ENCODE results near the gene TSHZ1. TPM values are rescaled to one million over a fixed set of nuclear protein-coding genes. Genes with fewer than 3 reads are reported as not detected.
"Not testable (repeated sequence)": the region's sequence is repeated elsewhere in the genome, so short reads cannot be mapped to it uniquely, and the experiment has no call there.

The TSHZ1 gene
- total RNA-seq, 1 donor from 2014 or later, result 8.0 TPM

- Mint-ChIP-seq H3K4me1 (ENCODE audit: low read depth) (no peaks in the 10 kb centered on the region), H3K4me3 (ENCODE audit: unreplicated experiment) (no peak overlapping the region), H3K27ac (ENCODE audit: unreplicated experiment) (no peak overlapping the region), H3K9me3 (ENCODE audit: low read depth) (peaks cover 26% of the 10 kb centered on the region), H3K36me3 (ENCODE audit: low read depth) (no peaks in the 10 kb centered on the region), H3K27me3 (ENCODE audit: low read depth) (no peaks in the 10 kb centered on the region)
- DNase-seq (ENCODE audit: low spot score), result no peak
- no peak for TF ChIP-seq CTCF (IDR thresholded peaks at IDR 0.05)
Observed at GRCh38 chr18:75323821-75324585, 113.4 kb downstream of the TSHZ1 start.

- no peaks in the 10 kb centered on the region for H3K27me3 Mint-ChIP-seq (ENCODE audit: low read depth)
- peaks cover 28% of the 10 kb centered on the region for H3K9me3 Mint-ChIP-seq (ENCODE audit: low read depth)
- H3K4me1 Mint-ChIP-seq (ENCODE audit: low read depth), result no peaks in the 10 kb centered on the region
- no peak for TF ChIP-seq CTCF (IDR thresholded peaks at IDR 0.05)
- H3K27ac Mint-ChIP-seq (ENCODE audit: unreplicated experiment), result no peak overlapping the region
- no peak overlapping the region for H3K4me3 Mint-ChIP-seq (ENCODE audit: unreplicated experiment)
- H3K36me3 Mint-ChIP-seq (ENCODE audit: low read depth), result no peaks in the 10 kb centered on the region
- no peak for DNase-seq (ENCODE audit: low spot score)
Observed at GRCh38 chr18:75324686-75325257, 114.2 kb downstream of the TSHZ1 start.

- H3K4me3 Mint-ChIP-seq (ENCODE audit: unreplicated experiment); H3K36me3 Mint-ChIP-seq (ENCODE audit: low read depth); DNase-seq (ENCODE audit: low spot score); H3K27ac Mint-ChIP-seq (ENCODE audit: unreplicated experiment); H3K27me3 Mint-ChIP-seq (ENCODE audit: low read depth); H3K4me1 Mint-ChIP-seq (ENCODE audit: low read depth): not testable (repeated sequence)
- H3K9me3 Mint-ChIP-seq (ENCODE audit: low read depth), result peaks cover 28% of the 10 kb centered on the region
Observed at GRCh38 chr18:75329753-75330152, 119.2 kb downstream of the TSHZ1 start.

- Mint-ChIP-seq H3K27me3 (ENCODE audit: low read depth) (no peaks in the 10 kb centered on the region), H3K9me3 (ENCODE audit: low read depth) (peaks cover 26% of the 10 kb centered on the region), H3K4me3 (ENCODE audit: unreplicated experiment) (no peak overlapping the region), H3K36me3 (ENCODE audit: low read depth) (no peaks in the 10 kb centered on the region), H3K27ac (ENCODE audit: unreplicated experiment) (no peak overlapping the region), H3K4me1 (ENCODE audit: low read depth) (no peaks in the 10 kb centered on the region)
- TF ChIP-seq CTCF (IDR thresholded peaks at IDR 0.05), result no peak
- no peak for DNase-seq (ENCODE audit: low spot score)
Observed at GRCh38 chr18:75330308-75330707, 119.7 kb downstream of the TSHZ1 start.

GRCh38 chr18:75334869-75335268 is 124.3 kb downstream of the TSHZ1 start:
- DNase-seq (ENCODE audit: low spot score), result no peak
- Mint-ChIP-seq H3K36me3 (ENCODE audit: low read depth) (no peaks in the 10 kb centered on the region), H3K4me3 (ENCODE audit: unreplicated experiment) (no peak overlapping the region), H3K27ac (ENCODE audit: unreplicated experiment) (no peak overlapping the region), H3K27me3 (ENCODE audit: low read depth) (no peaks in the 10 kb centered on the region), H3K4me1 (ENCODE audit: low read depth) (no peaks in the 10 kb centered on the region), H3K9me3 (ENCODE audit: low read depth) (no peaks in the 10 kb centered on the region)
- TF ChIP-seq CTCF (IDR thresholded peaks at IDR 0.05), result no peak

GRCh38 chr18:75335511-75335910 is 124.9 kb downstream of the TSHZ1 start:
- Mint-ChIP-seq H3K36me3 (ENCODE audit: low read depth) (no peaks in the 10 kb centered on the region), H3K9me3 (ENCODE audit: low read depth) (no peaks in the 10 kb centered on the region), H3K4me1 (ENCODE audit: low read depth) (no peaks in the 10 kb centered on the region), H3K4me3 (ENCODE audit: unreplicated experiment) (no peak overlapping the region), H3K27me3 (ENCODE audit: low read depth) (no peaks in the 10 kb centered on the region), H3K27ac (ENCODE audit: unreplicated experiment) (no peak overlapping the region)
- no peak for TF ChIP-seq CTCF (IDR thresholded peaks at IDR 0.05)
- no peak for DNase-seq (ENCODE audit: low spot score)

Data from chondrocyte (in vitro differentiated cells).